IMR-90 (cell line): ENCODE measurements around the gene NFIX.

Experiments
- ELK1 ChIP-seq: fragments of 150-350 bp; IDR thresholded peaks from 2 replicates; pipeline ENCODE4 v1.6.1; 2016; ENCODE audit warnings: low read depth, mild to moderate bottlenecking, low read length, moderate library complexity, borderline replicate concordance
- FOS ChIP-seq: fragments of 150-350 bp; IDR thresholded peaks from 2 replicates; pipeline ENCODE4 v1.6.1; 2016; ENCODE audit warnings: low read depth, low read length
- RAD21 ChIP-seq: IDR thresholded peaks from 2 replicates; pipeline ENCODE4 v1.6.1; 2012; ENCODE audit warnings: low read length, improper control_type of control experiment
- TF ChIP-seq, protein P1 (sequence below): conservative IDR thresholded peaks from 2 replicates; pipeline ENCODE4 v1.5.1; 2012; ENCODE audit warnings: mild to moderate bottlenecking, low read depth, low read length, improper control_type of control experiment

- no peak for TF ChIP-seq FOS
- TF ChIP-seq, protein P1, sequence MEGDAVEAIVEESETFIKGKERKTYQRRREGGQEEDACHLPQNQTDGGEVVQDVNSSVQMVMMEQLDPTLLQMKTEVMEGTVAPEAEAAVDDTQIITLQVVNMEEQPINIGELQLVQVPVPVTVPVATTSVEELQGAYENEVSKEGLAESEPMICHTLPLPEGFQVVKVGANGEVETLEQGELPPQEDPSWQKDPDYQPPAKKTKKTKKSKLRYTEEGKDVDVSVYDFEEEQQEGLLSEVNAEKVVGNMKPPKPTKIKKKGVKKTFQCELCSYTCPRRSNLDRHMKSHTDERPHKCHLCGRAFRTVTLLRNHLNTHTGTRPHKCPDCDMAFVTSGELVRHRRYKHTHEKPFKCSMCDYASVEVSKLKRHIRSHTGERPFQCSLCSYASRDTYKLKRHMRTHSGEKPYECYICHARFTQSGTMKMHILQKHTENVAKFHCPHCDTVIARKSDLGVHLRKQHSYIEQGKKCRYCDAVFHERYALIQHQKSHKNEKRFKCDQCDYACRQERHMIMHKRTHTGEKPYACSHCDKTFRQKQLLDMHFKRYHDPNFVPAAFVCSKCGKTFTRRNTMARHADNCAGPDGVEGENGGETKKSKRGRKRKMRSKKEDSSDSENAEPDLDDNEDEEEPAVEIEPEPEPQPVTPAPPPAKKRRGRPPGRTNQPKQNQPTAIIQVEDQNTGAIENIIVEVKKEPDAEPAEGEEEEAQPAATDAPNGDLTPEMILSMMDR = no peak
- TF ChIP-seq RAD21 = no peak
- TF ChIP-seq ELK1 = no peak
These were observed 79.1 kb downstream of the NFIX start for GRCh38 chr19:13074378-13074777.
